Stimulated activated CD4-positive, alpha-beta T cell treated with anti-CD3 and anti-CD28 coated beads, TNF-alpha, amount 100 ng/mL, for 48 hours (primary cell): ENCODE results near the gene PSMD4.
"Not testable (repeated sequence)": the region's sequence is repeated elsewhere in the genome, so short reads cannot be mapped to it uniquely, and the experiment has no call there.

Source experiments
- DNase-seq, 3 donors: peaks; one replicate each; pipeline ENCODE4 v3.0.0-alpha.2; 2020; ENCODE audit warnings: low read depth in 3 of 3

Gene PSMD4

GRCh38 chr1:151273924-151274466 is 19.5 kb downstream of the PSMD4 start:
- DNase-seq, result no peak

GRCh38 chr1:151275341-151275740 is 20.8 kb downstream of the PSMD4 start:
- not testable (repeated sequence) for DNase-seq

GRCh38 chr1:151277249-151277648 is 22.7 kb downstream of the PSMD4 start:
- DNase-seq, result no peak

GRCh38 chr1:151281225-151281968 is 26.9 kb downstream of the PSMD4 start:
- DNase-seq, result peak; percentile 93 to 95 (median 94)

GRCh38 chr1:151281969-151282882 is 27.7 kb downstream of the PSMD4 start, which contains the start of gene ZNF687:
Gene ZNF687 (plus strand): TSS chr1:151282299. CDS start chr1:151286292, 3,993 bp downstream.
- peak; percentile 98 to 99 (median 98) for DNase-seq

- DNase-seq, result no peak
Measured at GRCh38 chr1:151282883-151283725, 28.6 kb downstream of the PSMD4 start.

GRCh38 chr1:151284013-151284577 is 29.6 kb downstream of the PSMD4 start:
- DNase-seq, result no peak

- no peak for DNase-seq
Measured at GRCh38 chr1:151286619-151287340, 32.2 kb downstream of the PSMD4 start.

- no peak for DNase-seq
Measured at GRCh38 chr1:151287341-151287699, 32.8 kb downstream of the PSMD4 start.

GRCh38 chr1:151287767-151288500 is 33.4 kb downstream of the PSMD4 start:
- no peak for DNase-seq

- no peak for DNase-seq
Measured at GRCh38 chr1:151288502-151288901, 34.0 kb downstream of the PSMD4 start.

- DNase-seq, result no peak
Measured at GRCh38 chr1:151289080-151289935, 34.8 kb downstream of the PSMD4 start.

GRCh38 chr1:151289991-151290708 is 35.6 kb downstream of the PSMD4 start:
- no peak for DNase-seq

- no peak for DNase-seq
Measured at GRCh38 chr1:151290709-151291303, 36.3 kb downstream of the PSMD4 start.

- no peak for DNase-seq
Measured at GRCh38 chr1:151292207-151293030, 37.9 kb downstream of the PSMD4 start.

GRCh38 chr1:151293093-151293492 is 38.6 kb downstream of the PSMD4 start:
- DNase-seq, result no peak
